Measurements from ENCODE around the gene NDUFS6.

DNA sequence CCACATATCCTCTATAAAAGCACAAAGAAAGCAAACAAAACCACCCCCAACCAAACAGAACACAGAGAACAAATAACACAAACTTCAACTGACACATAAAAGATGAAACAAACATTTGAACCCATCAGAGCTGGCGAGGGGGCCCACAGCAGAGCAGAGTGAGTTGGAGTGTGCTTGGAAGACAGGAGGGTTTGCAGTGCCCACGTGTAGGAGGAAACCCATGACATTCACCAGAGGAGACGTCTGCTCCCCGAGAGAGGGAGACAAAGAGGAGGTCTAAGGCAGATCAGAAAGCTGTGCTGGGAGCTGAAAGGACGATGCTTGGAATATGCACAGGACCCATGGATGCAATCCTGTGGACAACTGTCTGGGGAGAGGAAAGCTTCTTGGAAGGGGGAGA lies 28.6 kb upstream of the NDUFS6 start:
- TF ChIP-seq, protein P1, sequence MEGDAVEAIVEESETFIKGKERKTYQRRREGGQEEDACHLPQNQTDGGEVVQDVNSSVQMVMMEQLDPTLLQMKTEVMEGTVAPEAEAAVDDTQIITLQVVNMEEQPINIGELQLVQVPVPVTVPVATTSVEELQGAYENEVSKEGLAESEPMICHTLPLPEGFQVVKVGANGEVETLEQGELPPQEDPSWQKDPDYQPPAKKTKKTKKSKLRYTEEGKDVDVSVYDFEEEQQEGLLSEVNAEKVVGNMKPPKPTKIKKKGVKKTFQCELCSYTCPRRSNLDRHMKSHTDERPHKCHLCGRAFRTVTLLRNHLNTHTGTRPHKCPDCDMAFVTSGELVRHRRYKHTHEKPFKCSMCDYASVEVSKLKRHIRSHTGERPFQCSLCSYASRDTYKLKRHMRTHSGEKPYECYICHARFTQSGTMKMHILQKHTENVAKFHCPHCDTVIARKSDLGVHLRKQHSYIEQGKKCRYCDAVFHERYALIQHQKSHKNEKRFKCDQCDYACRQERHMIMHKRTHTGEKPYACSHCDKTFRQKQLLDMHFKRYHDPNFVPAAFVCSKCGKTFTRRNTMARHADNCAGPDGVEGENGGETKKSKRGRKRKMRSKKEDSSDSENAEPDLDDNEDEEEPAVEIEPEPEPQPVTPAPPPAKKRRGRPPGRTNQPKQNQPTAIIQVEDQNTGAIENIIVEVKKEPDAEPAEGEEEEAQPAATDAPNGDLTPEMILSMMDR (IDR thresholded peaks at IDR 0.05; ENCODE audit: low read depth, low read length, poor library complexity, severe bottlenecking) = peak; percentile 44
- no peak for TF ChIP-seq EZH2phosphoT487 (IDR thresholded peaks at IDR 0.05; ENCODE audit: borderline replicate concordance, low read length)

All from DOHH2 (cell line).